ENCODE measurements around the gene ARFGAP2.

GRCh38 chr11:47171856-47172255 is 4.8 kb downstream of the ARFGAP2 start:
- TF ChIP-seq CTCF (IDR thresholded peaks at IDR 0.05) (no peak), RCOR1 (IDR thresholded peaks at IDR 0.05; ENCODE audit: low read length) (no peak), SIN3A (IDR thresholded peaks at IDR 0.05; ENCODE audit: borderline replicate concordance, low read depth, low read length) (no peak), PBX3 (IDR thresholded peaks at IDR 0.05) (no peak), EP300 (IDR thresholded peaks at IDR 0.05; ENCODE audit: borderline replicate concordance in 1 of 2, low read depth in 1 of 2, low read length in 1 of 2) (no peak), POLR2AphosphoS5 (IDR thresholded peaks at IDR 0.05; ENCODE audit: low read depth, low read length) (no peak), FOXJ3 (CRISPR knock-in tag; IDR thresholded peaks at IDR 0.05) (no peak), USF1 (IDR thresholded peaks at IDR 0.05; ENCODE audit: borderline replicate concordance, low read depth) (no peak)

Measured in SK-N-SH (cell line).